Measurements from ENCODE around the gene FDXACB1. TPM values are rescaled to one million over a fixed set of nuclear protein-coding genes. Genes with fewer than 3 reads are reported as not detected.

Gene FDXACB1
- total and polyA plus RNA-seq, 9 donors = 1.9 to 3.3 (median 2.4) TPM

GRCh38 chr11:111918390-111919256, 39.7 kb upstream of the FDXACB1 start, which contains the start of gene C11orf52:
Gene C11orf52 (plus strand): TSS chr11:111918913. CDS start chr11:111918973, 60 bp downstream.
- Histone ChIP-seq H3K4me1 (ENCODE audit: control insufficient read depth, insufficient read depth, low read length) (peaks cover 32% of the 10 kb centered on the region), H3K9me3 (replicated peaks; ENCODE audit: control insufficient read depth, low read depth, low read length) (no peaks in the 10 kb centered on the region), H3K27me3 (ENCODE audit: control insufficient read depth, insufficient read depth, low read length) (no peaks in the 10 kb centered on the region), H3K4me3 (ENCODE audit: low read length) (peak within 1 kb of the TSS; percentile 4), H3K27ac (ENCODE audit: low read length) (peak within 1 kb of the TSS; percentile 81), H3K36me3 (ENCODE audit: control insufficient read depth, insufficient read depth, low read length) (peaks cover 11% of the 10 kb centered on the region)
- DNase-seq = peak; percentile 86
- 7% methylated on average over 8 of the region's 19 CpGs for WGBS (ENCODE audit: insufficient coverage)

- Histone ChIP-seq H3K36me3 (ENCODE audit: control insufficient read depth, insufficient read depth, low read length) (peaks cover 11% of the 10 kb centered on the region), H3K4me1 (ENCODE audit: control insufficient read depth, insufficient read depth, low read length) (peaks cover 33% of the 10 kb centered on the region), H3K9me3 (replicated peaks; ENCODE audit: control insufficient read depth, low read depth, low read length) (no peaks in the 10 kb centered on the region), H3K27me3 (ENCODE audit: control insufficient read depth, insufficient read depth, low read length) (no peaks in the 10 kb centered on the region), H3K27ac (ENCODE audit: low read length) (peak overlapping the region; percentile 81), H3K4me3 (ENCODE audit: low read length) (no peak overlapping the region)
- no peak for DNase-seq
- 83% methylated on average over 2 of the region's 3 CpGs for WGBS (ENCODE audit: insufficient coverage)
Observed at GRCh38 chr11:111917788-111918187, 38.8 kb upstream of the FDXACB1 start.

DNA sequence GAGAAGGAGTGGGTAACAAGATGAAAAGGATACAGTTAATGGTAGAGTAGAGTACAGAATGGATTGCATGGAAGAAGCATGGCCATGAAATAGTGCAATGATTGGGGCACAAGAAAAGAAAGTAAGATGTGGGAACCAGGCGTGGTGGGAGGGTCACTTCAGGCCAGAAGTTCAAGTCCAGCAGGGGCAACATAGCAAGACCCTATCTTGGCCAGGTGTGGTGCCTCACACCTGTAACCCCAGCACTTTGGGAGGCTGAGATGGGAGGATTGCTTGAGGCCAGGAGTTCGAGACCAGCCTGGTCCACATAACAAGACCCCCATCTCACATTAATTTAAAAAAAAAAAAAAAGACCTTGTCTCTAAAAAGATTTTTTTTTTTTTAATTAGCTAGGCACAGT, 38.3 kb upstream of the FDXACB1 start:
- H3K27me3 ChIP-seq (ENCODE audit: control insufficient read depth, insufficient read depth, low read length) = no peaks in the 10 kb centered on the region
- H3K4me3 ChIP-seq (ENCODE audit: low read length) = no peak overlapping the region
- peaks cover 37% of the 10 kb centered on the region for H3K4me1 ChIP-seq (ENCODE audit: control insufficient read depth, insufficient read depth, low read length)
- 100% methylated on average over 1 of the region's 2 CpGs for WGBS (ENCODE audit: insufficient coverage)
- H3K9me3 ChIP-seq (replicated peaks; ENCODE audit: control insufficient read depth, low read depth, low read length) = no peaks in the 10 kb centered on the region
- peak overlapping the region; percentile 10 for H3K27ac ChIP-seq (ENCODE audit: low read length)
- no peak for DNase-seq
- peaks cover 11% of the 10 kb centered on the region for H3K36me3 ChIP-seq (ENCODE audit: control insufficient read depth, insufficient read depth, low read length)

- no peak for DNase-seq
- Histone ChIP-seq H3K4me1 (ENCODE audit: control insufficient read depth, insufficient read depth, low read length) (peaks cover 42% of the 10 kb centered on the region), H3K27me3 (ENCODE audit: control insufficient read depth, insufficient read depth, low read length) (no peaks in the 10 kb centered on the region), H3K36me3 (ENCODE audit: control insufficient read depth, insufficient read depth, low read length) (peaks cover 11% of the 10 kb centered on the region), H3K27ac (ENCODE audit: low read length) (peak overlapping the region; percentile 10), H3K9me3 (replicated peaks; ENCODE audit: control insufficient read depth, low read depth, low read length) (no peaks in the 10 kb centered on the region), H3K4me3 (ENCODE audit: low read length) (no peak overlapping the region)
- WGBS (ENCODE audit: insufficient coverage) = 100% methylated on average over 1 of the region's 1 CpG
Observed at GRCh38 chr11:111916768-111917167, 37.8 kb upstream of the FDXACB1 start.

DNA sequence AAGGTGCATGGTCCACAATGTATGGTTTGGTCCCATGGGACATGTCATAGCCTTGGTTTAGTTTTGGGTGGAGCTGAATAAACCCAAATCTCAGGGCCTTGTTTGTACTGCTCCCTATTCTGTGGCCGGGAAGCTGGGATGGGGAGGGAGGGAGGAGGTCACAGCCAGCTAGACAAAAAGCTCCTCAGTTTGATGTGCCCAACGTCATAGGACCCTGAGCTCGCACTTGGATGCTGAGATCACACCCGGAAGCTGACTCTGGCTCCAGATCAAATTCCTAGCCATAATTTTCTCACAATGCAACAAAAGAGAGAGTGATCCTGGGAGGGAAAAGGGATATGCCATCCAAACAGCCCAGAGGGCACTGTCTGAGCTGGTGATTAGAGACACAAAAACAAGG, 35.0 kb upstream of the FDXACB1 start:
- peaks cover 25% of the 10 kb centered on the region for H3K36me3 ChIP-seq (ENCODE audit: control insufficient read depth, insufficient read depth, low read length)
- peak overlapping the region; percentile 98 for H3K27ac ChIP-seq (ENCODE audit: low read length)
- DNase-seq = peak; percentile 89
- no peaks in the 10 kb centered on the region for H3K9me3 ChIP-seq (replicated peaks; ENCODE audit: control insufficient read depth, low read depth, low read length)
- peaks cover 56% of the 10 kb centered on the region for H3K4me1 ChIP-seq (ENCODE audit: control insufficient read depth, insufficient read depth, low read length)
- H3K27me3 ChIP-seq (ENCODE audit: control insufficient read depth, insufficient read depth, low read length) = no peaks in the 10 kb centered on the region
- H3K4me3 ChIP-seq (ENCODE audit: low read length) = peak overlapping the region; percentile 61
- 50% methylated on average over 1 of the region's 4 CpGs for WGBS (ENCODE audit: insufficient coverage)

GRCh38 chr11:111913031-111913861, 34.3 kb upstream of the FDXACB1 start:
- Histone ChIP-seq H3K4me3 (ENCODE audit: low read length) (peak overlapping the region; percentile 61), H3K27ac (ENCODE audit: low read length) (peak overlapping the region; percentile 98), H3K27me3 (ENCODE audit: control insufficient read depth, insufficient read depth, low read length) (no peaks in the 10 kb centered on the region), H3K9me3 (replicated peaks; ENCODE audit: control insufficient read depth, low read depth, low read length) (no peaks in the 10 kb centered on the region), H3K4me1 (ENCODE audit: control insufficient read depth, insufficient read depth, low read length) (peaks cover 51% of the 10 kb centered on the region), H3K36me3 (ENCODE audit: control insufficient read depth, insufficient read depth, low read length) (peaks cover 29% of the 10 kb centered on the region)
- DNase-seq = peak; percentile 59
- 59% methylated on average over 16 of the region's 24 CpGs for WGBS (ENCODE audit: insufficient coverage)

DNA sequence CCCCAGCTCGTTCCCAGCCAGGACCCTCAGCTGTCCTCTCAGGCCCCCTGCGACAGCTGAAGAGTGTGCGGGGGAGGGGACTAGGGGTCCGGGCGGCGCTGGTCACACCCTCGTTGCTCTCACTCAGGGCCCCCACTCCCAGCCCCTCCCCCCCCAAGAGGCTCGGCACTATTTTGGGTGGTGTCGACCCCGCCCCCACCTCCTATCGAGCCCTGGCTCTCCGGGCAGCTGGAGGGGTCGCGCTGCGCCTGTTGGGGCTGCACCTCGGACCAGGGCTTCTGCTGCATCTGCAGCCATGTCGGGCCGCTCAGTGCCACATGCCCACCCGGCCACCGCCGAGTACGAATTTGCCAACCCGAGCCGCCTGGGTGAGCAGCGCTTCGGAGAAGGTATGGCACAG, 33.6 kb upstream of the FDXACB1 start, which contains the start of gene HSPB2:
TSS of gene HSPB2 (plus strand) at position 200 of the 400 bp plus-strand sequence. CDS start at position 296, 96 bp downstream.
- 3% methylated on average over 10 of the region's 26 CpGs for WGBS (ENCODE audit: insufficient coverage)
- Histone ChIP-seq H3K27ac (ENCODE audit: low read length) (peak within 1 kb of the TSS; percentile 98), H3K36me3 (ENCODE audit: control insufficient read depth, insufficient read depth, low read length) (peaks cover 33% of the 10 kb centered on the region), H3K4me1 (ENCODE audit: control insufficient read depth, insufficient read depth, low read length) (peaks cover 47% of the 10 kb centered on the region), H3K27me3 (ENCODE audit: control insufficient read depth, insufficient read depth, low read length) (no peaks in the 10 kb centered on the region), H3K4me3 (ENCODE audit: low read length) (peak within 1 kb of the TSS; percentile 61), H3K9me3 (replicated peaks; ENCODE audit: control insufficient read depth, low read depth, low read length) (no peaks in the 10 kb centered on the region)
- peak; percentile 76 for DNase-seq

- Histone ChIP-seq H3K4me1 (ENCODE audit: control insufficient read depth, insufficient read depth, low read length) (peaks cover 45% of the 10 kb centered on the region), H3K4me3 (ENCODE audit: low read length) (peak within 1 kb of the TSS; percentile 61), H3K27ac (ENCODE audit: low read length) (peak within 1 kb of the TSS; percentile 98), H3K36me3 (ENCODE audit: control insufficient read depth, insufficient read depth, low read length) (peaks cover 33% of the 10 kb centered on the region), H3K9me3 (replicated peaks; ENCODE audit: control insufficient read depth, low read depth, low read length) (no peaks in the 10 kb centered on the region), H3K27me3 (ENCODE audit: control insufficient read depth, insufficient read depth, low read length) (no peaks in the 10 kb centered on the region)
- DNase-seq = peak; percentile 95
- WGBS (ENCODE audit: insufficient coverage) = 63% methylated on average over 6 of the region's 17 CpGs
Observed at GRCh38 chr11:111911563-111912401, 32.8 kb upstream of the FDXACB1 start, which contains the start of gene CRYAB. Gene CRYAB (minus strand): TSS chr11:111911770. CDS start chr11:111911724, 46 bp downstream.

- H3K4me3 ChIP-seq (ENCODE audit: low read length) = peak overlapping the region; percentile 61
- H3K27ac ChIP-seq (ENCODE audit: low read length) = peak overlapping the region; percentile 98
- no peaks in the 10 kb centered on the region for H3K9me3 ChIP-seq (replicated peaks; ENCODE audit: control insufficient read depth, low read depth, low read length)
- WGBS (ENCODE audit: insufficient coverage) = 64% methylated on average over 6 of the region's 9 CpGs
- no peaks in the 10 kb centered on the region for H3K27me3 ChIP-seq (ENCODE audit: control insufficient read depth, insufficient read depth, low read length)
- H3K4me1 ChIP-seq (ENCODE audit: control insufficient read depth, insufficient read depth, low read length) = peaks cover 45% of the 10 kb centered on the region
- DNase-seq = peak; percentile 60
- H3K36me3 ChIP-seq (ENCODE audit: control insufficient read depth, insufficient read depth, low read length) = peaks cover 29% of the 10 kb centered on the region
Observed at GRCh38 chr11:111910676-111911562, 32.0 kb upstream of the FDXACB1 start.

All from muscle of leg (tissue), 11 donors.